ENCODE data around the gene PHACTR1. TPM values are rescaled to one million over a fixed set of nuclear protein-coding genes. Genes with fewer than 3 reads are reported as not detected.

PHACTR1 gene
- polyA plus RNA-seq, 2 of the 4 experiments (the other 2 are of a cell fraction), result not detected

GRCh38 chr6:13004601-13005000 lies 288.0 kb downstream of the PHACTR1 start:
- POLR2A ChIA-PET, result no interaction called here
- no peaks in the 10 kb centered on the region for H3K4me1 ChIP-seq
- no peak for FAIRE-seq

GRCh38 chr6:13005994-13006393 lies 289.4 kb downstream of the PHACTR1 start:
- WGBS (ENCODE audit: missing lambda C conversion rate), result 50% methylated on average over 5 of the region's 5 CpGs
- Histone ChIP-seq H3K4me2 (no peak overlapping the region), H3K9me3 (no peaks in the 10 kb centered on the region), H3K27ac (no peak overlapping the region), H3K4me1 (no peaks in the 10 kb centered on the region), H3K4me3 (no peak overlapping the region)
- FAIRE-seq (no peak), DNase-seq (ENCODE audit: low read depth in 1 of 2, low spot score in 1 of 2) (no peak), ATAC-seq (no peak)
- CTCF ChIA-PET, result no interaction called here
- POLR2A ChIA-PET, result no interaction called here
- no peak for TF ChIP-seq HES2 (IDR thresholded peaks at IDR 0.05)
- TF ChIP-seq ZSCAN20 (CRISPR knock-in tag; IDR thresholded peaks at IDR 0.05), result no peak
- TF ChIP-seq ZNF302 (CRISPR knock-in tag; IDR thresholded peaks at IDR 0.05), result no peak
- no peak for TF ChIP-seq BHLHE40 (IDR thresholded peaks at IDR 0.05; ENCODE audit: low read depth, low read length)
- TF ChIP-seq PBX3 (IDR thresholded peaks at IDR 0.05), result no peak
- TF ChIP-seq CHD4 (IDR thresholded peaks at IDR 0.05; ENCODE audit: borderline replicate concordance), result no peak
- no peak for TF ChIP-seq JUN (IDR thresholded peaks at IDR 0.05)
- TF ChIP-seq NPAS2 (CRISPR knock-in tag; IDR thresholded peaks at IDR 0.05; ENCODE audit: borderline replicate concordance), result no peak
- no peak for TF ChIP-seq HDAC2 (IDR thresholded peaks at IDR 0.05)
- no peak for TF ChIP-seq NFE2L2 (conservative IDR thresholded peaks at IDR 0.05; ENCODE audit: low read length)
- TF ChIP-seq HOXA7 (CRISPR knock-in tag; IDR thresholded peaks at IDR 0.05), result no peak
- no peak for TF ChIP-seq POLR2A (IDR thresholded peaks at IDR 0.05; ENCODE audit: low read length)
- no peak for TF ChIP-seq RFX5 (IDR thresholded peaks at IDR 0.05)
- TF ChIP-seq HMGXB4 (CRISPR knock-in tag; IDR thresholded peaks at IDR 0.05; ENCODE audit: borderline replicate concordance), result no peak
- no peak for TF ChIP-seq CEBPB (IDR thresholded peaks at IDR 0.05)
- TF ChIP-seq PHF8 (IDR thresholded peaks at IDR 0.05; ENCODE audit: borderline replicate concordance, low read depth), result no peak
- no peak for TF ChIP-seq CBX8 (IDR thresholded peaks at IDR 0.05)
- TF ChIP-seq KDM1A (IDR thresholded peaks at IDR 0.05; ENCODE audit: low read depth), result no peak

More at GRCh38 chr6:13004601-13005000, 288.0 kb downstream of the PHACTR1 start:
- 10% methylated on average over 2 of the region's 2 CpGs for WGBS (ENCODE audit: missing lambda C conversion rate)
- H3K9me3 ChIP-seq, result no peaks in the 10 kb centered on the region
- TF ChIP-seq RFX5 (IDR thresholded peaks at IDR 0.05), result no peak
- TF ChIP-seq PBX3 (IDR thresholded peaks at IDR 0.05), result no peak
- TF ChIP-seq HOXB13 (CRISPR knock-in tag; IDR thresholded peaks at IDR 0.05; ENCODE audit: low read depth), result no peak
- no peak for TF ChIP-seq PHF8 (IDR thresholded peaks at IDR 0.05; ENCODE audit: borderline replicate concordance, low read depth)
- no peak for TF ChIP-seq MAFK (IDR thresholded peaks at IDR 0.05; ENCODE audit: partially characterized antibody)
- no peak for TF ChIP-seq FOXS1 (CRISPR knock-in tag; IDR thresholded peaks at IDR 0.05)
- no peak for TF ChIP-seq SREBF2 (IDR thresholded peaks at IDR 0.05)
- TF ChIP-seq ATOH8 (CRISPR knock-in tag; IDR thresholded peaks at IDR 0.05; ENCODE audit: low read depth), result no peak
- TF ChIP-seq USF2 (IDR thresholded peaks at IDR 0.05), result no peak
- TF ChIP-seq BHLHE40 (IDR thresholded peaks at IDR 0.05; ENCODE audit: low read depth, low read length), result no peak
- no peak for ATAC-seq
- H3K4me2 ChIP-seq, result no peak overlapping the region
- CTCF ChIA-PET, result interaction anchor here (1.0 kb wide), 1 partner anchor 790 kb away, joined by 4 read pairs; no protein-coding TSS in a partner anchor
- no peak overlapping the region for H3K4me3 ChIP-seq
- no peak for DNase-seq (ENCODE audit: low read depth in 1 of 2, low spot score in 1 of 2)
- H3K27ac ChIP-seq, result no peak overlapping the region

All from A549 (cell line).